Muscle of back (tissue), 13 donors: ENCODE results near the gene DERL3. TPM values are rescaled to one million over a fixed set of nuclear protein-coding genes. Genes with fewer than 3 reads are reported as not detected.
"Not testable (repeated sequence)": the region's sequence is repeated elsewhere in the genome, so short reads cannot be mapped to it uniquely, and the experiment has no call there.

Experiments used
- DNase-seq, 3 donors: peaks; one replicate each; pipeline versions ENCODE4 v3.0.0 to v3.0.0-alpha.2; 2013
- long read RNA-seq, 9 donors: transcript quantifications; one replicate each; lab custom pipeline, GENCODE V29; 2026
- polyA plus RNA-seq, 10 donors: library from polyadenylated mRNA; unstranded; fragments of 120-200 nt; gene quantifications; one replicate each; pipeline ENCODE4 v1.2.1, GENCODE V29; 2013; ENCODE audit not compliant: insufficient read length in 10 of 10

Gene DERL3
- 1 to 10 TPM in 8 of 10 donors, under 1 TPM in 2; 0.71 to 2.6 (median 1.3) TPM for polyA plus RNA-seq
- long read RNA-seq, donor 1, partial matches to known transcripts = 0 of 1 reads
- long read RNA-seq, donor 1, other reads (novel, unspliced or antisense) = 0 of 1 reads
- long read RNA-seq, donor 2 = 0 reads
- long read RNA-seq, donor 3 = 0 reads
- long read RNA-seq, donor 4, partial matches to known transcripts = 0 of 1 reads
- long read RNA-seq, donor 4, other reads (novel, unspliced or antisense) = 0 of 1 reads
- long read RNA-seq, donor 5 = 0 reads
- long read RNA-seq, donor 6, partial matches to known transcripts = 0 of 3 reads
- long read RNA-seq, donor 6, other reads (novel, unspliced or antisense) = 0 of 3 reads
- long read RNA-seq, donor 7 = 0 reads
- long read RNA-seq, donor 8 = 0 reads
- long read RNA-seq, donor 9 = 0 reads

DNA sequence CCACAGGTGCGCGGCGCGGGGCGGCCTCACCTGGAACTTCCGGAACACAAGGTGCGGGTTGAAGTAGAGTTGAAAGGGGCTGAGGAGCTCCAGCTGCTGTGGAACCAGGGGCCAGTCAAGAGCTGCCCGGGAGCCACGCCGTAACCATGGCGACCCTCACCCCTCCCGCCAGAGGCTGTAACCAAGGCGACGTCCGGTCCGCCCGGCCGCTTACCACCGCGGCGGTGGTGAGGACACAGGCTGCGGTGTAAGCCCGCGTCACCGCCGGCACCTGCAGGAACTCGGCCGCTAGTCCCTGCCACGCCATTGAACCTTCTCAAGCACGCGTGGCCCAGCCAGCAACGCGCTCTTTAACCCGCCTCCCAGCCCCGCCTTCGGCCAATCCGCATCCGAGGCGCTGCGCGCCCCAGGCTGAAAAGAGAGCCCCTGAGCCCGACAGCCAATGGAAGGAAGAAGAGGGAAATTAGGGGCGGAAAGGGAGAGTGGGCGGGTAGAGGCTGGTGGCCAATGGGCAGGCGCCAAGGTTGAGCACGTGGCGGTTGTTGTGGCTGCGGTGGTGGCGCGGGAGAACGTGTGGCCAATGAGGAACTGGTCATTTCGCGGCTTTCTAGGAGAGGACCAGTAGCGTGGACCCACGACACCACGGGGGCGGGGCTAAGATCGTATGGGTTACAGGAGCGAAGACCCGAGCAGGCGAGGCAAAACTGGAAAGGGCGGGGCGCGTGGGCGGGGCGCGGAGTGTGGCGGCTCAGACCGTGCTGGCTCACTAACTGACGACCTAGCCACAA lies at the start of gene DERL3:
Gene DERL3 (minus strand): TSS at position 326 of the 788 bp plus-strand sequence. CDS start 19 bp downstream, at position 307.
- peak; percentile 92 to 96 (median 92) for DNase-seq

DNA sequence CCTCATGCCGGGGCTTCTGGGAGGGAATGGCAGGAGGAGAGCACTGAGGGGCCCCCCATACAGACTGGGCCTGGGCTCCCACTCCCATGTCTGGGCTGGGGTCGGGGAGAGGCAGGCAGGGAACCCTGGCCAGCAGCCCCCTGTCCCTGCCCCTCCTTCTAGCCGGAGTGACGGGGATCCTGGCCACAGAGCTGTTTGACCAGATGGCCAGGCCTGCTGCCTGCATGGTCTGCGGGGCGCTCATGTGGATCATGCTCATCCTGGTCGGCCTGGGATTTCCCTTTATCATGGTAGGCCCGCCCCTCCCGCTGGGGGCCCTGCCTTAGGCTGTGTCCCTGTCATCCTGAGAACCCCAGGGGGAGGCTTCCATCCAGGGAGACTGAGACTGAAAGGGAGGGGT lies 45.3 kb upstream of the DERL3 start:
- DNase-seq = no peak

DNA sequence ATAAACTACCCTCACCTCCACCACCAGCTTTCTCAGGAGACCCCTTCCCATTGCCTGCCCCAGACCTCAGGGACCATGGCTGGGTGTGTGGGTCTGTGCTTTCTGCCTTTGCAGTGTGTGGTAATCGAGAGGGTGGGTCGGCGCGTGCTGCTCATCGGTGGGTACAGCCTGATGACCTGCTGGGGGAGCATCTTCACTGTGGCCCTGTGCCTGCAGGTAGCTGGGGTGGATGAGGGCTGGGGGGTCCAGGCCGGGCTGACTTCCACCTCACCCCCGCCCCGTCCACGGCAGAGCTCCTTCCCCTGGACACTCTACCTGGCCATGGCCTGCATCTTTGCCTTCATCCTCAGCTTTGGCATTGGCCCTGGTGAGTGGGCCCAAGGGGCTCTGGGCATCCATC lies 44.9 kb upstream of the DERL3 start:
- DNase-seq = no peak

DNA sequence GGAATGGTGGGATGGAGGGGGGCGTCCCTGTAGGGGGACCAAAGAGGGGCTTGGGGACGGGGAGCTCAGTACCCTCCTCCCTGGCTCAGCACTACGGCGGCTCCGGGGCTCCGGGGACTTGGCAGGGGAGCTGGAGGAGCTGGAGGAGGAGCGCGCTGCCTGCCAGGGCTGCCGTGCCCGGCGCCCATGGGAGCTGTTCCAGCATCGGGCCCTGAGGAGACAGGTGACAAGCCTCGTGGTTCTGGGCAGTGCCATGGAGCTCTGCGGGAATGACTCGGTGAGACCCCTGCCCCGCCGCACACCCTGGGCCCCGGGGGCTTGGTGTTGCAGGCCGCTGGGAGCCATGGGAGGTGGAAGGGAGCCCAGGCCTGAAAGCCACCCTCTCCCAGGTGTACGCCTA lies 43.6 kb upstream of the DERL3 start:
- DNase-seq = no peak

DNA sequence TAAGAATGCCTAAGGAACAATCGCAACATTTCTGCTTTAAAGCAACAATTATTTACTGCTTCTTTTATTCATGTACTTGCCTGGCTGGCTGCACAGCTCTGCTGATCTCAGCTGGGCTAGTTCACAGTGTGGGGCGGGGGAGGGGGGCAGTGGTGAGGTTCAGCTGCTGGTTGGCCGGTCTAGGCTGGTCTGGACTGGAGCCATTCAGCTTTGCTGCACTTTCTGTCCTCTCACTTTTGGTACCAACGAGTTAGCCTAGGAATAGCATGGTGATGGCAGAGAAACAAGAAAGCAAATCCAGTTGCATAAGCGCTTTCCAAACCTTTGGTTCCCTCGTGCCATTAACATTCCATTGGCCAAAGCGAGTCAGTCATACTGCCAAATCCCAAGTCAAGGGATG lies 39.4 kb upstream of the DERL3 start:
- no peak for DNase-seq

DNA sequence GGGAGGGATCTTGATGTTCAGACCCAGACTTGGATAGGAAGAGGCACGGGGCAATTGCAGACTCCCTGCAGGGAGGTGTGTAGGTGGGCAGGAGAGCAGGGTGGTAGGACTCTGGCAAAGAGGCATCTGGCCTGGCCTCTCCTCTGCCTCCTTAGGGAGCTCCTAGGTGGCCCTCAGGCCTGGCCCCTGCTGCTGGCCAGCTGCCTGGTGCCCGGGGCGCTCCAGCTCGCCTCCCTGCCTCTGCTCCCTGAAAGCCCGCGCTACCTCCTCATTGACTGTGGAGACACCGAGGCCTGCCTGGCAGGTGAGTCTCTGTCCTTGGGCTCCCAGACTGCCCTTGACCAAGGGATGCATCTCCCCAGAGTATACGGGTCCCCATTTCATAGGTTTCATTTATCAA lies 38.8 kb upstream of the DERL3 start:
- no peak for DNase-seq

DNA sequence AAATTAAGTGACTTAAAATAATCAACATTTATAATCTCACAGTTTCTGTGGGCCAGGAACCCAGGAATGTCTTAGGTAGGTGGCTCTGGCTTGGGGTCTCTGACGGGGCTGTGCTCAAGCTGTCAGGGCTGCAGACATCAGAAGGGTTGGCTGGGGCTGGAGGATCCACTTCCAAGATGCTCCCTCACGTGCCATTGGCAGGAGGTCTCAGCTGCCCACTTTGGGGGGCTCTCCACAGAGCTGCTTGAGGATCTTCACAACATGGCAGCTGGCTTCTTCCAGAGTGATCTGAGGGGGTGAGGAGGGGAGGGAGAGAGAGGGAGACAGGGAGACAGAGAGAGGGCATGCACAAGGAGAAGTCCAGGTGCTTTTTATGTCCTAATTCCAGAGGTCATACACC lies 37.0 kb upstream of the DERL3 start:
- no peak for DNase-seq

DNA sequence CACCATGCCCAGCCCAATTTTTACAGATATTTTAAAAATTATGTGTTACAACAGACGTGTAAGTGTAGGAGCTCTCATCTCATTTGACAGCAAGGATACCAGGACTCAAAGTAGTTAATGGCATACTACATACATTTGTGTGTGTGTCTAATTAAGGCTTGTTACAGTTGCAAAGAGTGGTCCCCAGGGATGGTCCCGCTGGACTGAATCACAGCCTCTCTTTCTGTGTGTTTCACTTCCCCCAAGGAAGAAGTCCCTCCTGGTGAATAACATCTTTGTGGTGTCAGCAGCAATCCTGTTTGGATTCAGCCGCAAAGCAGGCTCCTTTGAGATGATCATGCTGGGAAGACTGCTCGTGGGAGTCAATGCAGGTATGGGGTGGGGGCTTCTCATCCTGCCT lies 36.1 kb upstream of the DERL3 start:
- no peak for DNase-seq

DNA sequence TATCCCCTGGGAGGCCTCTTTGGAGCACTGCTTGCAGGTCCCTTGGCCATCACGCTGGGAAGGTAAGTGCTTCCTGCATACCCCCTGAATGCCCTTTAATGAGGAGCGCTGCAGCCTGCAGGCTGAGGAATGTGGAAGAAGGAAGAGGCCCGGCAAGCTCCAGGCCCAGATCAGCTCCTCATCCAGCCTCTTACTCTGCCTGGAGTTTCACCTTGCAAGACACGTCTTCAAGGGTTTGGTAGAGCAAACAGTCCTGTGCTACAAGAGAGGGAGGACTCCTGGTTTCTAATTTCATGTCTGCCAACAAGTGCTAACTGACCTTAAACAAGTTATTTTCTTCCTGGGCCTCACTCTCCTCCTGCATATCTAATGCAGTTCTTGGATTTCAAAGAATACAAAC lies 29.8 kb upstream of the DERL3 start:
- DNase-seq = no peak

DNA sequence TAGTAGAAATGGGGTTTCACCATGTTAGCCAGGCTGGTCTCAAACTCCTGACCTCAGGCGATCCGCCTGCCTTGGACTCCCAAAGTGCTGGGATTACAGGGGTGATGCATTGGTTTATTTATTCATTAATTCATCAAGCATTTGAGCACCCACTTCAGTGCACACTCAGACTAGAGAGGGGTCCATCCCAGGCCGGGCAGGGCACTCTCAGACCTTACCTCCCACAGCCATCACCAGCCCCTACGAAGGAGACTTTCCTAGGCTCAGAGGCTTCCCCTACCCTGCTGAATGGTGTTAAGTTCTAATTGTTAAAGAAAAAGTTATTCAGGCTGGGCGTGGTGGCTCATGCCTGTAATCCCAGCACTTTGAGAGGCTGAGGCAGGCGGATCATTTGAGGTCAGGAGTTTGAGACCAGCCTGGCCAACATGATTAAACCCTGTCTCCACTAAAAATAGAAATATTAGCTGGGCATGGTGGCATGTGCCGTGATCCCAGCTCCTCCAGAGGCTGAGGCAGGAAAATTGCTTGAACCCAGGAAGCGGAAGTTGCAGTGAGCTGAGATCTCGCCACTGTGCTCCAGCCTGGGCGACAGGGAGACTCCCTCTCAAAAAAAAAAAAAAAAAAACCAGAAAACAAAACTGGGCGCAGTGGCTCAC lies 25.8 kb upstream of the DERL3 start:
- not testable (repeated sequence) for DNase-seq

DNA sequence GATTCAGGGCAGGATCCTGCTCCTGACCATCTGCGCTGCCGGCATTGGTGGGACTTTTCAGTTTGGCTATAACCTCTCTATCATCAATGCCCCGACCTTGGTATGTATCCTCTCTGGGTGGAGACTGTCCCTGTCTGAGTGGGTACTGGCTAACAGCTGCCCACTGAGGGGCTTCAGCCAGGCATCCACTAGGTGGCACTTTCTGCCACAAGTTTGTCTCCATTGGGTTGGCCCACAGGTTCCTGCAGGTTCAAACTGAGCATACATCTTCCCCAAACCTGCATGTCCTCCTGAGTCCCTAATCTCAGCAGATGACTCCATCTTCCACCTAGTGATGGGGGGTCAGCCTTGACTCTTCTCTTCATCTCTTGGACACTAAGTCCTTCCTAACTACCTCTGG lies 23.3 kb upstream of the DERL3 start:
- no peak for DNase-seq

DNA sequence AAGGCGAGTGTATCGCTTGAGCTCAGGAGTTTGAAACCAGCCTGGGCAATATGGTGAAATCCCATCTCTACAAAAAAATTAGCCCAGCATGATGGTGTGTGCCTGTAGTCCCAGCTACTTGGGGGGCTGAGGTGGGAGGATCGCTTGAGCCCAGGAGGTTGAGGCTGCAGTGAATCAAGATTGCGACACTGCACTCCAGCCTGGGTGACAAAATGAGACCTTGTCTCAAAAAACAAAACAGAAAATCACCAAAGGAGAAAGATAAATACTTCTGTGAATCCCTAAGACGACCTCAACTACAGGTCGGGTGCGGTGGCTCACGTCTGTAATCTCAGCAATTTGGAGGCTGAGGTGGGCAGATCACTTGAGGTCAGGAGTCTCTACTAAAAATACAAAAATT lies 21.4 kb upstream of the DERL3 start:
- DNase-seq = not testable (repeated sequence)

DNA sequence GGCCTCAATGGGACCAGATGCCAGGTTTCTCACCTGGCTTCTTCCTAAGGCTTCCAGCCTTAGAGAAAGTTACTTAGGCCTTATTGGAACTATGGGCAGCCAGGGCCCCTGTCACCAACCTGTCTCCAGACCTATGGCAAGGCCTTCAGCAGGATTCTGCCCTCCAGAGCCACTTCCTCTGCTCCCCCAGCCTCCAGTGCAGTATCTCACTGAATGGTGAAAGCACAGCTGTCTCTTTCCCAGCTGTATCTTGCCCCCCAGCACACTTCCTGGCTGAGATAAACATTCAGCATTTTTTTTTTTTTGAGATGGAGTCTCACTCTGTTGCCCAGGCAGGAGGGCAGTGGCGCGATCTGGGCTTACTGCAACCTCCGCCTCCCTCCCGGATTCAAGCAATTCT lies 20.4 kb upstream of the DERL3 start:
- DNase-seq = no peak

DNA sequence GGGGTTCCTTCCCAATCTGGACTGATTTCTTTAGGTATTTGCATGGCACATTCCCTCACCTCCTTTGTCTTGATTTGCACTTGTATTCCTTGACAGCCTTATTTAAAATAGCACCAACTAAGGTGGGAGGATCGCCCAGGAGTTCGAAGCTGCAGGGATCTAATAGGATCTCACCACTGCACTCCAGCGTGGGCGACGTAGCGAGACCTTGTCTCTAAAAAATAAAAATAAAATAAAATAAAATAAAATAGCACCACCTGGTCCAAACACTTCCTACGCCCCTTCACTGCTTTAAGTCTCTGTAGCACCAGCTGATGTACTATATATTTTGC lies 19.6 kb upstream of the DERL3 start:
- DNase-seq = no peak

DNA sequence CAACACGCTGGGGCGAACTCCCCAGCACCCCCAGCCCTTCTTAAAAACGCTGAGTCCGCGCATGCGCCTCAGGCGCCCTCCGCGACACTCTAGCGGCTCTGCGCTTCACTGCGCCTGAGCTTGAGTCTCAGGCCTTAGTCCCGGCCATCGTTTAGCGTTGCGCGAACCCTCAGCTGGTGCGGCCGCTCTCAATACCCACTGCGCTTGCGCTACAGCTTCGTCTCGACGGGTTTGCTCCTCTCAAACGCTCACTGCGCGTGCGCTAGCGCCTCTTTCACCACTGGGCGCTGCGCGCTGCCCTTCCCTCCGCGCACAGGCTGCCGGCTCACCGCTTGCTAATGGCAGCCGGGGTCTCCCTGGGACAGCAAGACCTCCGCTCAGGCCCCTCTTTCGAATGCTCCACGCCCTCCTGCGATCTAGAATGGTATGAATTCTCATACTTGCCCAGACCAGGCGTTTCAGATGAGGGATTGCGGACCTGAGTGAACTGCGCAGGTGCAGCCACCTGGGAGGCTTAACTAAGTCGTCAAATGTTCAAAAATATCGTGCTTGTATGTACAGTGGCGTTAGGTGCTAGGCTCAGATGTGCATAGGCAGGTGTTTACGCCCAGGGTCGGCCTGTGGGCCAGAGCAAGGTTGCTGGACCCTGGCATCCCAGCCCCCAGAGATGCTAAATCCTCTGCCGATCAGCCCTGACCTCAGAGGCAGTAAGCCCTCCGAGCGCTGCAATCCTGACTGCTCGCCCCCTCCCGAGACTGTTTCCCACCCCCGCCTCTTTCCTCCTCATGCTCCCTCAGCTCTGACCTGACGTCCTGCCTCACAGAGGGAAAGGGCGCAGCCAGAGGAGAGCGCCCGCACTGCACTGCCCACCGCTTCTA lies 19.0 kb upstream of the DERL3 start, which contains the start of gene SLC2A11:
Gene SLC2A11 (plus strand): TSS at position 270 of the 878 bp plus-strand sequence. CDS start 125 bp downstream, at position 395.
- peak; percentile 98 to 99 (median 98) for DNase-seq

DNA sequence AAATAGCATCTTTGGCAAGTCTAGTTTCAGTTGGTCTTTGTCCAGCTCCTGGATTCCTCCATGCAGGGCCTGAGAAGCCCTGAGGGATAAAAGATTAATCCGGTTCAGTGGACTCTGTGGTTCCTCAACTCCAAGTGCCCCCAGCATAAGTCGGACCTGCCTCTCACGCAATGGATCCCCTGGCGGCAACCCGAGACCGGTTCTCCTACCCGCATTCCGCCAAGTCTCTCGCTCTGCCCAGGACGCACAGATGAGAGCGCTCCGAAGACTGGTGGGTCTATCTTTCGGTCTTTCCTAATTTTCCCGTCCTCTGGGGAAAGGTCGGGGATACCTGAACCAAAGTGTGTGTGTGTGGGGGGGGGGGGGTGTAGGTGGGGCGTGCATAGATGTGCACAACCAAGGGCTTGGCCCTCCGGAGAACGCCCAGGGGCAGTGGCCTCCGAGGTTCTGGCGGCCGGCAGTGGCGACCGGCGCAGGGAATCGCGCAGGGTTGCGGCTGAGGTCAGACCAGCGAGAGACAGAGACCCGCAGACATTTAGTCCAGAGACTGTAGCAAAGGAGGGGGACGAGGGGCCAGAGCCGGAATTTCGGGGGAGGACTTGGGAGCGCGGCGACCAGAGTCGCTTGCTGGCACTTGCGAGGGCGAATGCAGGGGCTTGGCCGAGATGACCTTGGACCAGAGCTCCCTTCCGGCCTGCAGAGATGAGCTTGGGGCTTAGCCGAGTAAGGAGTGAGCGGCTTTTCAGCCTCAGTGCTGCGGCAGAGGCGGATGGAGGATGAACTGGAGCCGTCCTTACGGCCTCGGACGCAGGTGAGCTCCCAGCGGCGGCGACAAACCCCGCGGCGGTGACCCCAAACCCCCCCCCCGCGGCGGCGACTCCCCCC lies 18.2 kb upstream of the DERL3 start:
- peak in 2 of 3 donors; percentile 46 to 85 for DNase-seq

DNA sequence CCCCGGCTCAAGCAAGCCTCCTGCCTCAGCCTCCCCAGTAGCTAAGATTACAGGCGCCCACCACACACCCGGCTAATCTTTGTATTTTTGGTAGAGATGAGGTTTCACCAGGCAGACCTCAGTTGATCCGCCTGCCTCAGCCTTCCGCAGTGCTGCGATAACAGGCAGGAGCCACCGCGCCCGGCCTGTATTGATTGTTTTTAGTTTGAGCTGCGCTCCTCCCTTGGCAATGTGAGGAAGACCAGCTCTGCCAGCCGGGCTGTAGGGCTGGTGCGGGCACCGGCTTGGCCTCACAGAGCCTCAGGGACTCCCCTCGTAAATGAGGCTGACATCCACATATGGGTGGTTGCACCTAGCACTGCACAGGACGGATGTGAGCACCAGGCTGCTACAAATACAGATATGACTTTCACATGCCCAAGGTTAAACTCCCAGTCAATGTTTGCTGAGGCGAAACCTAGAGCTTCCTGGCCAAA lies 11.4 kb upstream of the DERL3 start:
- no peak for DNase-seq

DNA sequence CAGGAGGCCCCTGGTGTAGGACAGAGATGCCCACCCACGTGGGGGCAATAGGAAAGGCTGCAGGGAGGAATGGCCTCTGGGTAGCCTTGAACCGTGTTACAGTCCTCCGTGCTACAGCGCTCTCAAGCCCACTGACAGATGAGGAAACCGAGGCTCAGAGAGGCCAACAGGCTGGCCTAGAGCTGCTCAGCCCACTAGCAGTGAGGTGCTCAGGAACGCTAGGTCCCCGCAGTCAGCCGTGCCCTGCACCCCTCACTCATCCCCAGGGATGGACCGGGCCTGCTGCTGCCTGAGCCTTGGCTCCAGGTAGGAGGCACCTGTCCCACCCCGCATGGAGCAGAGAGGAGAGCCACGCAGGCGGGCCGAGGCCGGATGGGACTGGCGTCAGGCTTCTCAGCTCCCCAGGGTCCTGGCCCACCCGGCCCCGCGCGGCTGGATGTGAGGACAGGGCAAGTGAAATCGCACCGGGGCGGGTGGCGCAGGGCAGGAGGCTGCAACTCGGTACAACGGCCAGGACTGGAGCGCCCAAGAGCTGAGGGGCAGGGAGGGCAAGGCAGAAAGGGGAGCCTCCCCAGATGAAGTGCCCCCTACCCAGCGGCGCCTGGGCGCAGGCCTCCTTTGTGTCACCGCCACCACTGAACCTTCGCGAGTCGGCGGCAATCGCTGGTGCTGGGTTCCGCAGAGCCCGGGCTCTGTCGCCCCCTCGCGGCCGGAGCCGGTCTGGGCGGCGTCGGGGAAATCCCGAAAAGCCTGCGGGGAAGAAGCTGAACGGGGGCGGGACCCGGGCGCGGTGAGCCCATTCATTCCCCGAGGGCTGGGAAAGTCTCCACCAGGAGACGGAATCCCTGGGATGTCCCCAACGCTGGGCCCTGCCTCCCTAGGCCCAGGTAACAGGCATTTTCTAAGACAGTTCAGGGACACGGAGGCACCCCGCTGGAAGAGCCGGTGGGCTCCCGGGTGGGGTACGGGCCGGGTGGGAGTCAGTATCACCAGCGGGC lies 10.5 kb upstream of the DERL3 start:
- DNase-seq = peak; percentile 64 to 89 (median 85)
